Measurements from ENCODE around the gene MYOM1.
A peak's percentile ranks its signal among the peaks of the same experiment; 100 is the strongest.
"Not testable (repeated sequence)": the region's sequence is repeated elsewhere in the genome, so short reads cannot be mapped to it uniquely, and the experiment has no call there.

The MYOM1 gene

GRCh38 chr18:3218819-3219218 is 949 bp downstream of the MYOM1 start:
- no peak for DNase-seq (ENCODE audit: low spot score)

- DNase-seq (ENCODE audit: low spot score), result no peak
Measured at GRCh38 chr18:3217948-3218647, 1.7 kb downstream of the MYOM1 start.

- no peak for DNase-seq (ENCODE audit: low spot score)
Measured at GRCh38 chr18:3216987-3217386, 2.8 kb downstream of the MYOM1 start.

- DNase-seq (ENCODE audit: low spot score), result no peak
Measured at GRCh38 chr18:3214855-3215637, 4.7 kb downstream of the MYOM1 start.

GRCh38 chr18:3213300-3214059 is 6.3 kb downstream of the MYOM1 start:
- DNase-seq (ENCODE audit: low spot score), result peak; percentile 14

GRCh38 chr18:3212657-3213056 is 7.1 kb downstream of the MYOM1 start:
- DNase-seq (ENCODE audit: low spot score), result no peak

- no peak for DNase-seq (ENCODE audit: low spot score)
Measured at GRCh38 chr18:3211236-3211992, 8.4 kb downstream of the MYOM1 start.

- DNase-seq (ENCODE audit: low spot score), result no peak
Measured at GRCh38 chr18:3209859-3210569, 9.8 kb downstream of the MYOM1 start.

- DNase-seq (ENCODE audit: low spot score), result no peak
Measured at GRCh38 chr18:3207565-3207964, 12.2 kb downstream of the MYOM1 start.

- no peak for DNase-seq (ENCODE audit: low spot score)
Measured at GRCh38 chr18:3205239-3205638, 14.5 kb downstream of the MYOM1 start.

- DNase-seq (ENCODE audit: low spot score), result no peak
Measured at GRCh38 chr18:3199942-3200645, 19.7 kb downstream of the MYOM1 start.

- DNase-seq (ENCODE audit: low spot score), result not testable (repeated sequence)
Measured at GRCh38 chr18:3198260-3198860, 21.4 kb downstream of the MYOM1 start.

GRCh38 chr18:3194947-3195612 is 24.7 kb downstream of the MYOM1 start:
- DNase-seq (ENCODE audit: low spot score), result no peak

GRCh38 chr18:3193331-3193730 is 26.4 kb downstream of the MYOM1 start:
- DNase-seq (ENCODE audit: low spot score), result no peak

GRCh38 chr18:3192752-3193151 is 27.0 kb downstream of the MYOM1 start:
- no peak for DNase-seq (ENCODE audit: low spot score)

GRCh38 chr18:3192286-3192685 is 27.5 kb downstream of the MYOM1 start:
- DNase-seq (ENCODE audit: low spot score), result no peak

- no peak for DNase-seq (ENCODE audit: low spot score)
Measured at GRCh38 chr18:3190610-3191009, 29.2 kb downstream of the MYOM1 start.

GRCh38 chr18:3189884-3190283 is 29.9 kb downstream of the MYOM1 start:
- DNase-seq (ENCODE audit: low spot score), result no peak

All from CD4-positive, alpha-beta T cell treated with Interleukin-15 for 4 hours (primary cell).